ENCODE measurements around the gene STUM.

DNA sequence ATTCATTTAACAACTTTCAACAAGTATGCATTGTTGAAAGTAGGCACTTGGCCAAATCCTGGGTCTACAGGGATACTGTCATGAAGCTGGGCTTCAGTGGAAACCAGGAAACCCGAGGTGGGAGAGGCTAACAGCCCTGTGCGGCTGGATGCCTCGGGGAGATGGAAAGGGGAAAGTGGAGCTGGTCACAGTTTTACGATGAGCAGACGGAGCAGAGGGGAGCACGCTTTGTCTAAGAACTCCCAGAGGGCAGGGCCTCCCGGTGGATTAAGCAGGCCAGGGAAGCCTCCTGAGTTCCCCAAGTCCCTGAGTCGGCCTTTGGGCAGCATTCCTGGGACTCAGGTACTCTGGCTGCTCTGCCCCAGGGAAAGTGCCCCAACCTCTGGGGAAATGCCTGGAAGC is 23.8 kb downstream of the STUM start:
- TF ChIP-seq, protein P1, sequence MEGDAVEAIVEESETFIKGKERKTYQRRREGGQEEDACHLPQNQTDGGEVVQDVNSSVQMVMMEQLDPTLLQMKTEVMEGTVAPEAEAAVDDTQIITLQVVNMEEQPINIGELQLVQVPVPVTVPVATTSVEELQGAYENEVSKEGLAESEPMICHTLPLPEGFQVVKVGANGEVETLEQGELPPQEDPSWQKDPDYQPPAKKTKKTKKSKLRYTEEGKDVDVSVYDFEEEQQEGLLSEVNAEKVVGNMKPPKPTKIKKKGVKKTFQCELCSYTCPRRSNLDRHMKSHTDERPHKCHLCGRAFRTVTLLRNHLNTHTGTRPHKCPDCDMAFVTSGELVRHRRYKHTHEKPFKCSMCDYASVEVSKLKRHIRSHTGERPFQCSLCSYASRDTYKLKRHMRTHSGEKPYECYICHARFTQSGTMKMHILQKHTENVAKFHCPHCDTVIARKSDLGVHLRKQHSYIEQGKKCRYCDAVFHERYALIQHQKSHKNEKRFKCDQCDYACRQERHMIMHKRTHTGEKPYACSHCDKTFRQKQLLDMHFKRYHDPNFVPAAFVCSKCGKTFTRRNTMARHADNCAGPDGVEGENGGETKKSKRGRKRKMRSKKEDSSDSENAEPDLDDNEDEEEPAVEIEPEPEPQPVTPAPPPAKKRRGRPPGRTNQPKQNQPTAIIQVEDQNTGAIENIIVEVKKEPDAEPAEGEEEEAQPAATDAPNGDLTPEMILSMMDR (IDR thresholded peaks at IDR 0.05; ENCODE audit: low read depth, low read length), result no peak
- no peak for TF ChIP-seq EZH2phosphoT487 (IDR thresholded peaks at IDR 0.05; ENCODE audit: low read depth)

All from OCI-LY3 (cell line).